Lung (tissue), 12 donors: ENCODE measurements around the gene DPP6. TPM values are rescaled to one million over a fixed set of nuclear protein-coding genes. Genes with fewer than 3 reads are reported as not detected.

Experiments
- ATAC-seq: fragments of 200-7000 bp; cut with Tn5 transposase; one replicate; pipeline ENCODE4 v1.9.1; 2020; ENCODE audit warnings: moderate number of reproducible peaks; ENCODE audit not compliant: insufficient read depth, low FRiP score
- DNase-seq, 3 donors: peaks; one replicate each; pipeline ENCODE4 v3.0.0-alpha.2; 2013 to 2017
- H3K27ac ChIP-seq, 2 donors: one replicate each; pipeline ENCODE4 v1.5.1; 2013; ENCODE audit warnings: mild to moderate bottlenecking in 2 of 2, moderate library complexity in 2 of 2, control low read depth in 1 of 2, inconsistent platforms in 1 of 2, low read depth in 1 of 2, low read length in 1 of 2
- H3K27me3 ChIP-seq, 3 donors: one replicate each; pipeline ENCODE4 v1.5.1; 2013; ENCODE audit warnings: low read length in 2 of 3; ENCODE audit not compliant: control insufficient read depth in 3 of 3, insufficient read depth in 3 of 3
- H3K36me3 ChIP-seq, 4 donors: one replicate each; pipeline ENCODE4 v1.5.1; 2013; ENCODE audit warnings: low read length in 4 of 4, mild to moderate bottlenecking in 1 of 4, moderate library complexity in 1 of 4; ENCODE audit not compliant: control insufficient read depth in 4 of 4, insufficient read depth in 4 of 4
- H3K4me1 ChIP-seq, 5 donors: one replicate each; pipeline ENCODE4 v1.5.1; 2013; ENCODE audit warnings: low read length in 5 of 5, mild to moderate bottlenecking in 2 of 5, moderate library complexity in 1 of 5; ENCODE audit not compliant: control insufficient read depth in 5 of 5, insufficient read depth in 5 of 5
- H3K4me3 ChIP-seq: one replicate; pipeline ENCODE4 v1.5.1; 2013; ENCODE audit warnings: mild to moderate bottlenecking, control low read depth, moderate library complexity
- H3K9ac ChIP-seq, 2 donors: one replicate each; pipeline ENCODE4 v1.5.1; 2013; ENCODE audit warnings: low read length in 2 of 2, control low read depth in 1 of 2; ENCODE audit not compliant: insufficient read depth in 1 of 2
- H3K9me3 ChIP-seq, 4 donors: one replicate each; pipeline ENCODE4 v1.5.1; 2013; ENCODE audit warnings: low read length in 3 of 4, mild to moderate bottlenecking in 1 of 4, moderate library complexity in 1 of 4; ENCODE audit not compliant: control insufficient read depth in 4 of 4, insufficient read depth in 3 of 4
- WGBS, 2 donors: extraction: QIAGEN DNeasy Blood & Tissue Kit; methylation state at CpG; one replicate each; pipeline ENCODE4 v1.1.7; 2013; 5-methylcytosine and 5-hydroxymethylcytosine counted together
- polyA plus RNA-seq, 2 donors: library from polyadenylated mRNA; stranded (reverse); fragments of 200-250 nt; gene quantifications; one replicate each; pipeline ENCODE4 v1.2.1, GENCODE V29; 2013
- total RNA-seq, 2 donors: library from RNA; depleted of rRNA in 1 of 2; stranded (reverse); fragments of >200 nt in 1 of 2; gene quantifications; one replicate each; pipeline ENCODE4 v1.2.1, GENCODE V29; 2014 to 2021
- TF ChIP-seq, protein P1 (sequence below): IDR thresholded peaks from 2 replicates; pipeline ENCODE4 v1.5.1; 2012; ENCODE audit warnings: mild to moderate bottlenecking; ENCODE audit errors: control extremely low read depth, extremely low read depth
- donor health status: control.
- donor health status: control.
- donor health status: Bipolar disorder and iron deficiency.
- donor health status: healthy.
- donor health status: DM: yes; HTN: yes; CAD: no.

The DPP6 gene
- total and polyA plus RNA-seq, 4 donors = 0.08 to 1.3 (median 0.75) TPM

GRCh38 chr7:154680894-154681659 lies 628.9 kb downstream of the DPP6 start:
- TF ChIP-seq, protein P1, sequence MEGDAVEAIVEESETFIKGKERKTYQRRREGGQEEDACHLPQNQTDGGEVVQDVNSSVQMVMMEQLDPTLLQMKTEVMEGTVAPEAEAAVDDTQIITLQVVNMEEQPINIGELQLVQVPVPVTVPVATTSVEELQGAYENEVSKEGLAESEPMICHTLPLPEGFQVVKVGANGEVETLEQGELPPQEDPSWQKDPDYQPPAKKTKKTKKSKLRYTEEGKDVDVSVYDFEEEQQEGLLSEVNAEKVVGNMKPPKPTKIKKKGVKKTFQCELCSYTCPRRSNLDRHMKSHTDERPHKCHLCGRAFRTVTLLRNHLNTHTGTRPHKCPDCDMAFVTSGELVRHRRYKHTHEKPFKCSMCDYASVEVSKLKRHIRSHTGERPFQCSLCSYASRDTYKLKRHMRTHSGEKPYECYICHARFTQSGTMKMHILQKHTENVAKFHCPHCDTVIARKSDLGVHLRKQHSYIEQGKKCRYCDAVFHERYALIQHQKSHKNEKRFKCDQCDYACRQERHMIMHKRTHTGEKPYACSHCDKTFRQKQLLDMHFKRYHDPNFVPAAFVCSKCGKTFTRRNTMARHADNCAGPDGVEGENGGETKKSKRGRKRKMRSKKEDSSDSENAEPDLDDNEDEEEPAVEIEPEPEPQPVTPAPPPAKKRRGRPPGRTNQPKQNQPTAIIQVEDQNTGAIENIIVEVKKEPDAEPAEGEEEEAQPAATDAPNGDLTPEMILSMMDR = no peak

DNA sequence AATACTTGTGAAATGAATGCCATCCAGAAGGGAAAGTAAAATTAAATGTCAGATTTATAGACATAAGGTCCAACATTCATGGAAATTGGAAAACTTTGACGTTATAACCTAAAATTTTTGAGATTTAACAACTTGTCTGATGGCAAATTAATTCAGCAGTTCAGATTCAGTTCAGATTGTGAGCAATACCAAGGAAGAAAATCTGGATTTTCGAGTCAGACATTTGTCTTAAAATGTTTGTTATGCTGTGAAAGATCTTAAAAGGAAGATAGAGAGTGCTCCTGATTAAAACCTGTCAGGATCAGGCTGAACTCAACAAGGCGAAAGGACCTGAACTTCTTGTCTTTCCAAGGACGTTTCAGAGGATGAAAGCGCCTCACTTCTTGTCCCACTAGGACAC lies 629.8 kb downstream of the DPP6 start:
- WGBS, 2 donors = 70 to 77% methylated on average over 5 of the region's 5 CpGs
- Histone ChIP-seq H3K9ac (no peak overlapping the region), H3K36me3 (no peaks in the 10 kb centered on the region), H3K4me3 (no peak overlapping the region), H3K27me3 (no peaks in the 10 kb centered on the region), H3K27ac (no peak overlapping the region), H3K4me1 (no peaks in the 10 kb centered on the region), H3K9me3 (no peaks in the 10 kb centered on the region)
- TF ChIP-seq, protein P1 = no peak
- DNase-seq = no peak
- ATAC-seq = no peak

More at GRCh38 chr7:154680894-154681659, 628.9 kb downstream of the DPP6 start:
- Histone ChIP-seq H3K27me3 (no peaks in the 10 kb centered on the region), H3K4me1 (no peaks in the 10 kb centered on the region), H3K36me3 (no peaks in the 10 kb centered on the region), H3K27ac (no peak overlapping the region), H3K9me3 (no peaks in the 10 kb centered on the region), H3K4me3 (no peak overlapping the region), H3K9ac (no peak overlapping the region)
- no peak for DNase-seq
- WGBS, 2 donors = 69 to 82% methylated on average over 18 of the region's 18 CpGs
- ATAC-seq = no peak

GRCh38 chr7:154684666-154685563 lies 632.7 kb downstream of the DPP6 start:
- Histone ChIP-seq H3K4me3 (no peak overlapping the region), H3K27me3 (no peaks in the 10 kb centered on the region), H3K9ac (no peak overlapping the region), H3K27ac (no peak overlapping the region), H3K9me3 (no peaks in the 10 kb centered on the region), H3K4me1 (no peaks in the 10 kb centered on the region), H3K36me3 (no peaks in the 10 kb centered on the region)
- TF ChIP-seq, protein P1 = no peak
- WGBS, 2 donors = 57 to 58% methylated on average over 10 of the region's 10 CpGs
- DNase-seq (no peak), ATAC-seq (no peak)
